Measurements from ENCODE around the gene NAPA.

DNA sequence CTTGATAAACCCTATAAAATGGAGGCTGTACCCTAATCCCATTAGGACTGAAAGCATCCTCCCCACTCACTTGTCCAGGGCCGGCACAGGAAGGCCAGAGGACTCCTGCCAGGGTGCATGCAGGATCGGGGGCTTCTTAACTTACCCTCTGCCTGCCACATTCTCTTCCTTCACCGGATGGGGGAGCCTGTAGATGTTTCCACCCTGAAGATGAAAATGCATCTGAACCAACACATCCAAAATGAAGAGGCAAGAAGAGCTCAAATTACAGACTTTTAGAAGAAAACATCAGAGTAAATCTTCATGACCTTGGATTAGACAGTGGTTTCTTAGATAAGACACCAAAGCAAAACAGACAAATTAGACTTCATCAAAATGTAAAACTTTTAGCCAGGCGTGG is 25.9 kb upstream of the NAPA start:
- TF ChIP-seq POLR2A (IDR thresholded peaks at IDR 0.05; ENCODE audit: low read depth, low read length): no peak
- no peak for TF ChIP-seq POLR2AphosphoS5 (IDR thresholded peaks at IDR 0.05; ENCODE audit: low read depth, low read length)
